HuH-7.5 (cell line): ENCODE measurements around the gene DCST1.
A peak's percentile ranks its signal among the peaks of the same experiment; 100 is the strongest.

Source experiments
- DNase-seq: peaks from one replicate; pipeline ENCODE4 v3.0.0; 2011; ENCODE audit warnings: low spot score

The DCST1 gene

DNA sequence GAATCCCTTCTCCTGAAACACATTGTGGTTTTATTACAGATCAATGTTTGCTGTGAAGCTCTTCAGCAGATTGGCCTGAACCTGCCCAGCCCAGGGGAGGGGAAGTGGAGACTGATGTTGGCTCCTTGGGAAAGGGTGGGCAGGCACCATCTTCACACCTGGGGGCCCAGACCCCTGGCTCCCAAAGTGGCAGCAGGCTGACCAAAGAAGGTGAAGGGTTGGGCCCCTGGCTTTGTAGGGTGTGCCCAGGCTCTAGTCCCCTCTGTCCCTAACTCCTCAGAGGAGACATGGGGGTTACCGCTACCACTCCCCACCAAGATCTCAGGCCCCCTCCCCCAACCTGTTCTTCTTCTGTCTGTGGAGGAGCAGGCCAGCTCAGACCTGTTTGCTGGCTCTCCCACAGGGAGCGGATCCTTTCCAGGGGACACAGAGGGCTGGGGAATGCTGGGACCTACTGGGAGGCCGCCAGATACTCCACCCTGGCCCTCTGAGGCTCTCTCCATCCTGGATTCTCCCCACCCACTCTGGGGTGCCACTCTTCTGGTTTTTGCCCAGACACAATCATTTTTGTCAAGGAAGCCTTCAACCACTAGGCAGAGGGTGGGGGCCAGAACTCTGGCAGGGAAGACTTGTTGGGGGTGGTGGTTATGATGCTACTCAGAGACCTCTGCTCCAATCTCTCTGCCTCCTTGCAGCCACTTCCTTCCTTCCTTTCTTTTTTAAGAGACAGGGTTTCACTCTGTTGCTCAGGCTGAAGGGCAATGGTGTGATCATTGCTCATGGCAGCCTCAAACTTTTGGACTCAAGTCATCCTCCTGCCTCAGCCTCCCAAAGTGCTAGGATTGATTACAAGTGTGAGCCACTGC lies 40.0 kb downstream of the DCST1 start:
- no peak for DNase-seq

GRCh38 chr1:155075535-155075934 lies 41.9 kb downstream of the DCST1 start:
- no peak for DNase-seq

DNA sequence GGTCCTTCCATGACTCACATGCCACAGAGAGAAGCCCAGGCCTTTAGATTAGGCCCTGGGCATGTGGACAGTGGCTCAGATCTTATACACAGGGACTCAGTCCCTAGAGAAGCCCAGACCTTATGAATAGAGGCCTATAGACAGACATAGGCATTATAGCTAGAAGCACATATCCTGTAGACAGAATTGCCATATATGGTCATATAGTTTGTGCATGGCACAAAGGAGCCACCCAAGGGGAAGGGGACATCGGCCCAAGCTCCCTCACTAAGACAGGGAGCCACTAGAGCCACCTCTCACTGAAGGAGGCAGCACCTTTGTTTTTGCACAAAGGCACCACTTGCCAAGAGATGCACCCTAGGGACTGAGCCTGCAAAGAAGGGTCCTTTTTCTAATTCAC lies 42.7 kb downstream of the DCST1 start:
- no peak for DNase-seq

DNA sequence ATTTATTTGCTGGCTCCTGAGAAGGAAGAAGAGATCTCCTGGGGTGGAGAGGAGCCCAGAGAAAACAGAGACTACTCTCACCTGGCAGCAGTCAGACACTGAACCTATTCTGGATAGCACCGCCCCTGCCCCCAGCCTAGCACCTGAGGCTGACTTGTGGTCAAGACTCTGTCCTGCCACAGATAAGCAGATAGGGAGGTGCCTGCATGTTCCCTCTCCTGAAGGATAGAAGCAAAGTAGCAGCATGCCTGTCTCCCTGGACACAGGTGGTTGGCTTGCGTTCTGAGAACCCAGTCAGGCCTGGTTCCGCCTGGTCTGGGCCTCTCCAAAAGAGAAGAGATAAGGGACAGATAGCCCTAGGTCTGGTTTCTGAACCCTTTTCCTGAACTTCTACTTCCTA lies 43.7 kb downstream of the DCST1 start:
- no peak for DNase-seq

DNA sequence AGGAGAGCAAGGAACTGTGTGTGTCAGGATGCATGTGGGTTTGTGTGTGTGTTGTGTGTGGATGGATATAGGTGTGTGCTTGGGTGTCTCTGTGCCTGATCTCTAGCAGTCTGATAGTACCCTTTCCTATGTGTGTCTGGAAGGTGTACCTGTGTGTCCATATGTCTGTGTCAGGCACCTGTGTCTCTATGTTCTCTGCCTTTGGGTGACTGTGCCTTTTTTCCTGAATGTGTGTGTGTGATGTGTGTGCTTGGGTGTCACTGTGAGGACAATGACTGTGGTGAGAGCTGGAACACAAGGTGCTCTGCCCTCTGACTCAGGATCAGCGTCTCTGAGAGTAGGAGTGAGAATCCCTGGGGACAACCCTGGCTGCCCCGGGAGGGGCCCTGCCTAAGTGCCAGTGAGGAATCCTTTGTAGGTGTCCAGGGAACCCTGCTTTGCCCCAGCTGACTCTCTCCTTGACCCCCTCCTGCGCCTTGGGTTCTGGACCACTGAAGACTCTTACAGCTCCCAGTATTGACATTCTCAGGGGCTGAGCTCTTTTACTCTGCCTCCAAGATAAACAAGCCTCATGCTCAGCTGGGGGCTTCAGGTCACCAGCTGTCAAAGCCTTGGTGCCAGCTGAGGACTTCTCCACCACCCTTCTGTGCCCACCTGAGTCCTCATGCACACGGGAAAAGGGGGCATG lies 44.3 kb downstream of the DCST1 start:
- no peak for DNase-seq

- peak; percentile 98 for DNase-seq
Observed at GRCh38 chr1:155078469-155079209, 45.0 kb downstream of the DCST1 start, which contains the start of gene EFNA3. EFNA3 (plus strand) TSS chr1:155078837; CDS start chr1:155078942, 105 bp downstream.

GRCh38 chr1:155079210-155079486 lies 45.5 kb downstream of the DCST1 start:
- no peak for DNase-seq

DNA sequence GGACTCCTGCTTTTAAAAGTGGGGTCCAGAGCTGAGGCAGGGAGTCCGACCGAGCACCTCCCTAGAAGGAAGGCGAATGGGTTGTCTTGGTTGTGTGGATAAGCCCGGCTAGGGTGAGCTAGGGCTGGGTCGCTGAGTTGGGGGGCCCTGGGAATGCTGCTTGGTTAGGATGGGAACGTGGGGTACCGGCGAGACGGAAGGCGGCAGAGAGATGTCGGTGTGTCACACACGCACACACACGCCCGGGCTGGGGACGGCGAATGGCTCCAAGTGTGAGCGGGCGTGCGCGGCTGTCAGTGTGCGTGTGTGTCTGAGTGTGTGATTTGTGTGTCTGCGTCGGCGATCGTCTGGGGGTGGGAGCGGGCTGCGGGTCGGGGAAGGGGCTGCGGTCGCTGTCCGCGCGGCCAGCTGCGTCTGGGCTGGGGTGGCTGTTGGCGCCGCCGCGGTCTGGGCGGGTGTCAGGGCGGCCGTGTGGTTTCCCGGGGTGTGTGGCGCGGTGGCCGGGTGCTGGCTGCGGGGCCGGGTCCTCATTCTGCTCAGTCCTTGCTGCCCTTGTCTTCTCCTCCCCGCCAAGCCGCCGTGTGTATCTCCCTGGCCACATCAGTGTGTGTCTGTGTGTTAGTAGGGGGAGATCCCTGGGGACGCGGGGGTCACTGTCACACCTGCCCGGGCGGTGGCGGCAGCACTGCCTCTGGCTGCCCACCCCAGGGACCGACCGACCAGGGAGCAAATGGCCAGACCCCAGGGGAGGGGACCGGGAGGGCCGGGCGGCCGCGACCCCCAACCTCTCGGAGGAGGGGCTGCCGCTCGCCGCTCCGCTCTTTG lies 46.1 kb downstream of the DCST1 start:
- DNase-seq, result peak; percentile 67

GRCh38 chr1:155080312-155081228 lies 46.9 kb downstream of the DCST1 start:
- peak; percentile 70 for DNase-seq

DNA sequence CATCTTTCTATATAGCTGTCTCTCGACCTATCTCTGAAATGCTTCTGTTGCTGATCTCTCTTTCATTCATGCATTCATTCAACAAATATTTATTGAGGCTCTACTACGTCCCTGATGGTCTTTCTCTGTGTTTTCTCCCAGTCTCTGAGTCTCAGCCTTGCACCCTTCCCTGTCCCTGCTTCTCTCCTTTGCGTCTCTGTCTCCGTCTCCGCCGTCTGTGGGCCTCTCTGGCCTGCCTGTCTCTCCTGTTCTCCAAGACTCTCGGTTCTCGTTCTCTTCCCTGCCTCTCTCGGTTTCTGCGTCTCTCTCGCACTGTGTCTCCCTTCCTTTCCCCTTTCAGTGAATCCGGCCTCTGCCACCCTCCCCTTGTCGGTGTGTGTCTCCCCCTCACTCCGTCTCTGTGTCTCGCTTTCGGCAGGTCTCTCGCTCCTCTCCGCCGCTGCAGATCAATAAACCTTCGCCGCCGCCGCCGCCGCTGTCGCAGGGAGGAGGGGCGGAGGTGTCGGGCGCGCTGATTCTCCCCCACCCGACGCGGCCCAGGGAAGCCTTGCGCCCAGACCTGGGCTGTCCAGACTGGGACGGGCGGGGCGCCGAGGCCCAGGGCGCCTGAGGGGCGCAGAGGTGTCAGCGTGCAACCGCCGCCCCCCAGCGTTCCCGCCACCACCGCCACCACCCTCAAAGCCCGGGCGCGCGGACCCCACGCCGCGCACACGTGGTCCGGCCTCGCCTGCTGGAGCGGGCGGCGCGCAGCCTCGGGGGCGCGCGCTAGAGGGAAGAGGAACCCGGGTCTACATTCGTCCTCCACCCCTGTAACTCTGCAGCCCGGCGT lies 48.1 kb downstream of the DCST1 start:
- peak; percentile 52 for DNase-seq

- DNase-seq, result no peak
Observed at GRCh38 chr1:155082301-155083051, 48.9 kb downstream of the DCST1 start.

DNA sequence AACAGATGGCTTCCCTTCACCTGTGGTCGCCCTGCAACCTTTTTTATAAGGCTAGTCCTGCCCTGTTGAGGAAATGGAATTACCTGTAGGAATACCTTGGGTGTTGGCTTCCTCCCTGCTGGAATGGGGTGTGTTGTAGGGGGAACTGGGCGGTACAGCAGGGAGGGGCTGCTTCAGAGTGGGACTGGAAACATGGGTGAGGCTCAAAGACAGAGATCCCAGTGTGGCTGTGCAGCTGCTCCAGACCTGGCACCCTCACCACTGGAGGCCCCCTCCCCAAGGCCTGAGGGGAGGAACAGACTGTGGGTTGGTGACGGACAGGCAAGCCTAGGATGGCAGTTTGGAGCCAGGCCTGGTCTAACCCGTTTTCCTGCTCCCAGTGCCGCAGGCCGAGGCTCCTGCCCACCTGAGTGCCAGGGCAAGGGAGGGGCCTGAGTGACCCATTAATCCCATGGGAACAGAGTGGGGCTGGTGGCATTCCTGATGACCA lies 49.5 kb downstream of the DCST1 start:
- no peak for DNase-seq

DNA sequence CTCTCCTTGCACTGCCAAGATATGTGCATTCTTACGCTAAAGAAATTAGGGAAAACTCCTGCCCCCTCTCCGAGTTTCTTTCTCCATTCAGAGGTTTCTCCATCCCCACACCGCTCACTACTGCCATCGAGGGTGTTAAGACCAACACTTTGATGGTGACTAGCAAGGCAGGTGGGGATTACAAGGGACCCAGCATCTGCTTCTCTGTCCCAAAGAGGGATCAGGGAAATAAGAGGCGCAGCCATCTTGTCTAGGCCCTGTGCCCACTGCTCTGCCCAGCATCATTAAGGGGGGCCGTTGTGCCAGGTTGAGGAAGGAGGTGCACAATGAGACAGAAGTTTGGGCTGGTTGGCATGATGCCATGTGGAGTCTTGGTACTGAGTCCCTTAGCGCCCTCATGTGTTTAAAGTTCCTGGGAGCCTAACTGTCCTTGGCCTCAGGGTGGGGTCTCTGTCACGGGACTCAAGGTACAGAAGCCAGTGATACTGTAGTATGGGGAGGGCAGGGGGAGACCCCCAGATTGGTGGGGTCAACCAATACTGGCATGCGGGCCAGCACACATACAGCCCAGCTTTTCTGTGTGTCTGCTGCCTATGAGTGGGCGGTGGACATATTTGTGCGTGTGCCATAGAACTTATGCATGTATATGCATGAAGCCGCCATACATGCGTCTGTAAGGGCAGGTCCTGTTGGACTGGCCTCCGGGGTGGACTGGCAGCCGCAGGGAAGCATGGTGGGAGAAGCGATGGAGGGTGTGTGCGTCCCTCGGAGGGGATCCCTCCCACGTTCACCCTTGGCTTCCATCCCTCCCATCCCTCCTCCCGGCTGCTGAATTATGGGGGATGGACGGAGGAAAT lies 50.5 kb downstream of the DCST1 start:
- DNase-seq, result no peak

DNA sequence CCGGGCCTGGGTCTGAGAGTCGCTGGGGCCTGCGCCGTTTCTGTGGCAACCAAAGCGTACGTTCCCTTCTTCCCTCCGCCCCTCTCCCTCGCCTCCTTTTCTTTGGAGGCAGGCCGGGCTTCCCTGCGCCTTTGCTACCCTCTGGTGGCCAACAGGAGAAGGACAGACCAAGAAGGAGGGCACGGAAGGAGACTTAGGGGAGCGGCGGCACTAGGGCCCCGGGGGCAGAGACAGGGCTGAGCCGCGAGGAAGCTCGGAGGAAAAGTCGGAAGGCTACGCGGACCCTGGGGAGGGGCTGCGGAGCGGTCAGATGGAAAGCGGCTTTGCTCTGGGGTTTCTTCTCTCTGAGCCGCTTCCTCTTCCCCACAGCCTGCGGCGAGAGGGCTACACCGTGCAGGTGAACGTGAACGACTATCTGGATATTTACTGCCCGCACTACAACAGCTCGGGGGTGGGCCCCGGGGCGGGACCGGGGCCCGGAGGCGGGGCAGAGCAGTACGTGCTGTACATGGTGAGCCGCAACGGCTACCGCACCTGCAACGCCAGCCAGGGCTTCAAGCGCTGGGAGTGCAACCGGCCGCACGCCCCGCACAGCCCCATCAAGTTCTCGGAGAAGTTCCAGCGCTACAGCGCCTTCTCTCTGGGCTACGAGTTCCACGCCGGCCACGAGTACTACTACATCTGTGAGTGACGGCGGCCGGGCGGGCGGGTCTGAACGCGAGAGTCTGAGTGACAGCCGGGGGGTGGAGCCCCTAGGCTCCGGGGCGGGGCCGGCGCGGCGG lies 51.3 kb downstream of the DCST1 start:
- DNase-seq, result peak; percentile 97

DNA sequence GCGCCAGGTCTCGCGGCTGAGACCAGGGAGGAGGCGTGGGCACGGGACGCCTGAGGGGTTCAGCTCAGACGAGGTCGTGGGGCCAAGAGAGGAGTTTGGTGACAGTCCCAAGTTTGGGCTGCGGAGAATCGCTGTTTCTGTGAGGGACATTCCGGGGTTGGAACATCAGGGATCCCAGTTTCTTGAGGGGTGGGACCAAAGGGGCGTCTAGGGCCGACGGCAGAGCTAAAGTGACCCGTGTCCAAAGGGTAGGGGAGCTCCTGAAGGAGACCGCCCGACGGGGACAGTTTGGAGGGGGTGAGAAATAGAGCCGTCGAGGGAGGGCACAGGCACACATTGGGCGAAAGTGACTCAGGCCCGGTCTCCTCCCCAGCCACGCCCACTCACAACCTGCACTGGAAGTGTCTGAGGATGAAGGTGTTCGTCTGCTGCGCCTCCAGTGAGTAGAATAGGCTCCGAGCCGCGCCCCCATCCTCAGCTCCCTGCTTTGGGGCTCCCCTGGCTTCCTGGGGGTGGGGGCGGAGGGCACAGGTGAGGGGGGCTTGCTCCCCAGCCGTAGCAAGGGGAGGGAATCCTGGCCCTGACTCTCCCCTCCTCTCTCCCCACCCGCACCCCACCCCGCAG lies 52.0 kb downstream of the DCST1 start:
- DNase-seq, result no peak

DNA sequence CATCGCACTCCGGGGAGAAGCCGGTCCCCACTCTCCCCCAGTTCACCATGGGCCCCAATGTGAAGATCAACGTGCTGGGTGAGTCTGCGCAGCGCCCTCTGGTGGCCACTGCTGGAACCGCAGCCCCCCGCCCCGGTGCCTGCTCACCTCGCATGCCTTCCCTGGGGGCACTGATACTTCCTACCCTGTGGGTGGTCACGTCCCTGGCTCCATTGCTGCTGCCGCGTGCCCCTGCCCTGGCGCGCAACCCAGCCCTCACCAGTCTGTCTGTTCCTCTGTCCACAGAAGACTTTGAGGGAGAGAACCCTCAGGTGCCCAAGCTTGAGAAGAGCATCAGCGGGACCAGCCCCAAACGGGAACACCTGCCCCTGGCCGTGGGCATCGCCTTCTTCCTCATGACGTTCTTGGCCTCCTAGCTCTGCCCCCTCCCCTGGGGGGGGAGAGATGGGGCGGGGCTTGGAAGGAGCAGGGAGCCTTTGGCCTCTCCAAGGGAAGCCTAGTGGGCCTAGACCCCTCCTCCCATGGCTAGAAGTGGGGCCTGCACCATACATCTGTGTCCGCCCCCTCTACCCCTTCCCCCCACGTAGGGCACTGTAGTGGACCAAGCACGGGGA lies 52.6 kb downstream of the DCST1 start:
- peak; percentile 91 for DNase-seq
